Transverse colon (tissue), 3 donors: ENCODE measurements around the gene PECR.

Experiments used
- POLR2A ChIP-seq: fragments of 450-650 bp; IDR thresholded peaks from one replicate; pipeline ENCODE4 v1.6.1; 2016; ENCODE audit warnings: antibody characterized with exemption, mild to moderate bottlenecking, moderate library complexity
- TF ChIP-seq, protein P1 (sequence below), 5 experiments: fragments of 200-600 bp in 3 of 5; fragments of 450-650 bp in 2 of 5; sonication (generic) in 3 of 5; IDR thresholded peaks; 1 replicate in 2 of 5; 2 replicates in 3 of 5; pipeline ENCODE4 v1.5.1; 2016 to 2017; ENCODE audit warnings: antibody characterized with exemption in 5 of 5, inconsistent platforms in 3 of 5, mild to moderate bottlenecking in 2 of 5, moderate library complexity in 1 of 5

DNA sequence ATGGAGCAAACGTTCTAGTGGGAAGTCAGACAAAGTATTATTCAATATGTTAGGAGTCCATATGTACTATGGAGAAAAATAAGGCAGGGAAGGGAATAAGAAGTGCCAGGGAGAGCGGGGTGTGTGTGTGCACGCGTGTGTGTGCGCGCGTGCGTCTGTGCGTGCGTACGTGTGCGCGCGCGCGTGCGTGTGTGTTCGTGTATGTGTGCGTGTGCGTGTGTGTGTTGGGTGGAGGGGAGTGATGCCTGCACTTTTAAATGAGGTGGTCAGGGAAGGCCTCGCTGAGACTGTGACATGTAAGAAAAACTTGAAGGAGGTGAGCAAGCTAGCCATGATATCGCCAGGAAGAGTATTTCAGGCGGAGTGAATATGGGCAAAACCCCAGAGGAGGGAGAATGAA lies 66.6 kb downstream of the PECR start:
- TF ChIP-seq, protein P1, sequence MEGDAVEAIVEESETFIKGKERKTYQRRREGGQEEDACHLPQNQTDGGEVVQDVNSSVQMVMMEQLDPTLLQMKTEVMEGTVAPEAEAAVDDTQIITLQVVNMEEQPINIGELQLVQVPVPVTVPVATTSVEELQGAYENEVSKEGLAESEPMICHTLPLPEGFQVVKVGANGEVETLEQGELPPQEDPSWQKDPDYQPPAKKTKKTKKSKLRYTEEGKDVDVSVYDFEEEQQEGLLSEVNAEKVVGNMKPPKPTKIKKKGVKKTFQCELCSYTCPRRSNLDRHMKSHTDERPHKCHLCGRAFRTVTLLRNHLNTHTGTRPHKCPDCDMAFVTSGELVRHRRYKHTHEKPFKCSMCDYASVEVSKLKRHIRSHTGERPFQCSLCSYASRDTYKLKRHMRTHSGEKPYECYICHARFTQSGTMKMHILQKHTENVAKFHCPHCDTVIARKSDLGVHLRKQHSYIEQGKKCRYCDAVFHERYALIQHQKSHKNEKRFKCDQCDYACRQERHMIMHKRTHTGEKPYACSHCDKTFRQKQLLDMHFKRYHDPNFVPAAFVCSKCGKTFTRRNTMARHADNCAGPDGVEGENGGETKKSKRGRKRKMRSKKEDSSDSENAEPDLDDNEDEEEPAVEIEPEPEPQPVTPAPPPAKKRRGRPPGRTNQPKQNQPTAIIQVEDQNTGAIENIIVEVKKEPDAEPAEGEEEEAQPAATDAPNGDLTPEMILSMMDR (IDR thresholded peaks at IDR 0.05) = no peak
- no peak for TF ChIP-seq POLR2A
